GM18502 (cell line): ENCODE data around the gene DPY19L1.
"Not testable (repeated sequence)": the region's sequence is repeated elsewhere in the genome, so short reads cannot be mapped to it uniquely, and the experiment has no call there.

Experiments used
- ATAC-seq: cut with Tn5 transposase; IDR thresholded peaks from one replicate; pipeline ENCODE4 v1.9.1; 2021; ENCODE audit warnings: mild to moderate bottlenecking; ENCODE audit not compliant: unreplicated experiment, poor library complexity

DPY19L1 gene

GRCh38 chr7:35037211-35037525 is at the start of gene DPY19L1:
Gene DPY19L1 (minus strand): TSS chr7:35037485. CDS start chr7:35037394, 91 bp downstream.
- ATAC-seq = no peak

GRCh38 chr7:35079517-35079916 is 42.2 kb upstream of the DPY19L1 start:
- not testable (repeated sequence) for ATAC-seq

GRCh38 chr7:35074008-35074407 is 36.7 kb upstream of the DPY19L1 start:
- peak; percentile 8 for ATAC-seq

- peak; percentile 62 for ATAC-seq
These were observed 35.9 kb upstream of the DPY19L1 start for GRCh38 chr7:35072950-35073827.

- ATAC-seq = not testable (repeated sequence)
These were observed 31.8 kb upstream of the DPY19L1 start for GRCh38 chr7:35069084-35069483.

- ATAC-seq = not testable (repeated sequence)
These were observed 28.1 kb upstream of the DPY19L1 start for GRCh38 chr7:35065382-35065781.

GRCh38 chr7:35058571-35058970 is 21.3 kb upstream of the DPY19L1 start:
- ATAC-seq = not testable (repeated sequence)

GRCh38 chr7:35057505-35058451 is 20.5 kb upstream of the DPY19L1 start:
- not testable (repeated sequence) for ATAC-seq

GRCh38 chr7:35055733-35056132 is 18.4 kb upstream of the DPY19L1 start:
- peak; percentile 72 for ATAC-seq

GRCh38 chr7:35053488-35054175 is 16.3 kb upstream of the DPY19L1 start:
- ATAC-seq = not testable (repeated sequence)

GRCh38 chr7:35048390-35048789 is 11.1 kb upstream of the DPY19L1 start:
- not testable (repeated sequence) for ATAC-seq

- not testable (repeated sequence) for ATAC-seq
These were observed 10.6 kb upstream of the DPY19L1 start for GRCh38 chr7:35047912-35048305.

- ATAC-seq = not testable (repeated sequence)
These were observed 10.1 kb upstream of the DPY19L1 start for GRCh38 chr7:35047263-35047911.

GRCh38 chr7:35043301-35043700 is 6.0 kb upstream of the DPY19L1 start:
- ATAC-seq = not testable (repeated sequence)

GRCh38 chr7:35040906-35041305 is 3.6 kb upstream of the DPY19L1 start:
- ATAC-seq = no peak

GRCh38 chr7:35039343-35039742 is 2.1 kb upstream of the DPY19L1 start:
- ATAC-seq = no peak

GRCh38 chr7:35038354-35038753 is 1.1 kb upstream of the DPY19L1 start:
- no peak for ATAC-seq

- ATAC-seq = peak; percentile 89
These were observed 449 bp upstream of the DPY19L1 start for GRCh38 chr7:35037526-35038341.
